GM19099 (cell line): Measurements from ENCODE around the gene ERICH6B.

Experiments used
- POLR2A ChIP-seq: IDR thresholded peaks from 3 replicates; pipeline ENCODE4 v1.6.1; 2011; ENCODE audit warnings: low read depth; ENCODE audit not compliant: insufficient read length; ENCODE audit errors: extremely low read depth

The ERICH6B gene

GRCh38 chr13:45492538-45492937 lies 123.0 kb downstream of the ERICH6B start:
- TF ChIP-seq POLR2A, result no peak
